H1 (cell line): ENCODE measurements around the gene SCO2. TPM values are rescaled to one million over a fixed set of nuclear protein-coding genes. Genes with fewer than 3 reads are reported as not detected.

ENCODE experiments used
- CHD7 ChIP-seq: fragments of 300-600 bp; sonication (generic); IDR thresholded peaks from 2 replicates; pipeline ENCODE4 v1.7.1; 2012; ENCODE audit warnings: low read length, moderate library complexity, mild to moderate bottlenecking, inconsistent platforms; ENCODE audit not compliant: insufficient replicate concordance
- E2F6 ChIP-seq: IDR thresholded peaks from 2 replicates; pipeline ENCODE4 v1.6.1; 2012; ENCODE audit warnings: inconsistent platforms
- FOSL1 ChIP-seq: IDR thresholded peaks from 2 replicates; pipeline ENCODE4 v1.6.1; 2011; ENCODE audit warnings: mild to moderate bottlenecking, low read depth, low read length, moderate library complexity; ENCODE audit not compliant: insufficient read depth
- HDAC2 ChIP-seq, 2 experiments: fragments of 300-600 bp in 1 of 2; sonication (generic) in 1 of 2; IDR thresholded peaks; 2 replicates each; pipeline ENCODE4 v1.6.1; 2011 to 2012; ENCODE audit warnings: low read depth in 2 of 2, low read length in 2 of 2, mild to moderate bottlenecking in 2 of 2, moderate library complexity in 2 of 2, borderline replicate concordance in 1 of 2, inconsistent platforms in 1 of 2
- KDM4A ChIP-seq: IDR thresholded peaks from one replicate; pipeline ENCODE4 v1.7.1; 2012; ENCODE audit warnings: low read depth, mild to moderate bottlenecking, moderate library complexity, low read length, inconsistent platforms; ENCODE audit not compliant: severe bottlenecking
- MAFK ChIP-seq: IDR thresholded peaks from 2 replicates; pipeline ENCODE4 v1.6.1; 2012; ENCODE audit warnings: low read depth, mild to moderate bottlenecking, improper control_type of control experiment, low read length
- POLR2AphosphoS5 ChIP-seq: IDR thresholded peaks from 2 replicates; pipeline ENCODE4 v1.6.1; 2011; ENCODE audit warnings: low read depth, low read length
- SIRT6 ChIP-seq: IDR thresholded peaks from one replicate; pipeline ENCODE4 v1.7.1; 2012; ENCODE audit warnings: low read length, inconsistent platforms
- TBP ChIP-seq: IDR thresholded peaks from 2 replicates; pipeline ENCODE4 v1.6.1; 2011; ENCODE audit warnings: low read depth, low read length, improper control_type of control experiment
- YY1 ChIP-seq: IDR thresholded peaks from 2 replicates; pipeline ENCODE4 v1.6.1; 2011; ENCODE audit warnings: low read depth, mild to moderate bottlenecking, low read length
- polyA plus RNA-seq, 7 experiments: library from polyadenylated mRNA; depleted of rRNA in 3 of 7; stranded (reverse) in 5 of 7; unstranded in 2 of 7; fragments of >200 nt in 5 of 7; fragments of 200-250 nt in 2 of 7; gene quantifications; 1 replicate in 5 of 7; 2 replicates in 1 of 7; 4 replicates in 1 of 7; pipeline versions ENCODE4 v1.2.1 to v1.2.3, GENCODE V29; 2011 to 2013; ENCODE audit warnings: missing spikeins in 2 of 7, mixed read lengths in 2 of 7
- total RNA-seq: library from RNA; stranded (reverse); fragmentation: NEBNext Ultra II Directional; extraction: Animal tissue kit (Norgen Biotek cat#: 25700); gene quantifications from 2 replicates; pipeline ENCODE4 v1.2.1, GENCODE V29; 2021

The SCO2 gene
- total and polyA plus RNA-seq, 2 of the 8 experiments (the other 6 are each of a cell fraction or from before 2014, with no cell fraction given), result 2.0 TPM; not detected in 1

DNA sequence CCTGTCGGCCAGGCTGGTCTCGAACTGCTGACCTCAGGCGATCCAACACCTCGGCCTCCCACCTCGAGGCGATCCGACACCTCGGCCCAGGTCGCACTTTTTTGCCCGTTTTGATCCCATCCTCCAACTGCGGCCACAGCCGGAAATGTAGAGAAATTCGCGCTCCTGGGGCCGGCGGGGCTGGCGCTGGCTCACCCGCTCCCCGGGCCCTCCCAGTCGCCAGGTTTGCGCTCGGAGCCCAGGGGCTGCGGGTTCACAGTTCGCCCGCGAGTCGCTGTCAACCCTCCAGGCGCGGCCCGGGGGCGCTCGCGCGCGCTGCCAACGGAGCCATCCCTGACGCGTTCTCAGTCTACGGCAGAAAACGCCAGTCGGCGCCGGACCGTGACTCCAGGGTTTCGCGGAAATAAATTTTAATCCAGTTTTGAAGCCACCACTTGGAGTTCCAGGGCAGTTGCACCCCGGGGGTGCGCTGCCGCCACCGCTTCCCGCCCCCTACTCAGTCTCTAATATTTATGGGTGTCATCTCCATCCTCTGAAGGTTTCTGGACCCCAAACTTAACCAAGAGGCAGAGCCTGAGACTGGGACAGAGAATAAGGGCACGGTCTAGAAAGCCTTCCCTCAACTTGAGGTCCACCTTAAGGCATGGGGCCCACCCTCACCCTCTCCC, 18.8 kb upstream of the SCO2 start (continued):
- TF ChIP-seq E2F6 (no peak), KDM4A (no peak), FOSL1 (no peak), POLR2AphosphoS5 (no peak), CHD7 (no peak), MAFK (no peak), SIRT6 (no peak), HDAC2 (IDR thresholded peaks at IDR 0.05; ENCODE audit: borderline replicate concordance in 1 of 2, low read depth in 2 of 2, low read length in 2 of 2) (0 out of 4 replicates have a peak, but pooled peaks of 1 of the 2 experiments have one; percentile 41), YY1 (peak; percentile 49; the same call in 1 of the 2 replicates), TBP (peak; percentile 66)
